GM18508 (cell line): Measurements from ENCODE around the gene WASL.

Experiments used
- ATAC-seq: cut with Tn5 transposase; IDR thresholded peaks from one replicate; pipeline ENCODE4 v1.9.1; 2021; ENCODE audit warnings: moderate number of reproducible peaks; ENCODE audit not compliant: insufficient read depth, unreplicated experiment

WASL gene

GRCh38 chr7:123665157-123665556 lies 83.6 kb downstream of the WASL start:
- ATAC-seq, result no peak

DNA sequence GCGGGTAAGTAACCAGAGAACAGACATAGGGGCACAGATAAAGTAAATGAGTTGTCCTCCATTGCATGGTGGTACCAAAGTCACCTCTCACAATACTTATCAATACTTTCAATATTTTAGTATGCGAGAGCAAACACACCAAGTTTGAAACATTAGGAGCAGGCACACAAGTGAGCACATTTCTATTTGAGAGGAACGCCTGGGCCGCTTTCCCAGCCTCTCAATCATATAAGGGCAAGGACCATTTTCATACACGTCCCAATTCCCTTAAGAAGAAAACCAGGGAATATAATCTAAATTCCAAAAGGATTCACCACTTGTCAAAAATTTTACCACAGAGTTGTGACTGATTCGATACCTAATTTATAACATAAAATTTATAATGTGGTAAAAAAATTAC lies 85.6 kb downstream of the WASL start:
- ATAC-seq, result no peak

- ATAC-seq, result no peak
Measured at GRCh38 chr7:123662755-123663154, 86.0 kb downstream of the WASL start.

DNA sequence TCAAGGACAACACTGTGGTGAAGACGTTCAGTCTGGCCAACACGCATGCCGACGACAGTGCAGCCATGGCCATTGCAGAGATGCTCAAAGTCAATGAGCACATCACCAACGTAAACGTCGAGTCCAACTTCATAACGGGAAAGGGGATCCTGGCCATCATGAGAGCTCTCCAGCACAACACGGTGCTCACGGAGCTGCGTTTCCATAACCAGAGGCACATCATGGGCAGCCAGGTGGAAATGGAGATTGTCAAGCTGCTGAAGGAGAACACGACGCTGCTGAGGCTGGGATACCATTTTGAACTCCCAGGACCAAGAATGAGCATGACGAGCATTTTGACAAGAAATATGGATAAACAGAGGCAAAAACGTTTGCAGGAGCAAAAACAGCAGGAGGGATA lies 86.5 kb downstream of the WASL start:
- no peak for ATAC-seq

- ATAC-seq, result no peak
Measured at GRCh38 chr7:123661765-123662164, 87.0 kb downstream of the WASL start.

GRCh38 chr7:123660514-123661354 lies 88.1 kb downstream of the WASL start:
- no peak for ATAC-seq

- ATAC-seq, result no peak
Measured at GRCh38 chr7:123658023-123658422, 90.8 kb downstream of the WASL start.

- no peak for ATAC-seq
Measured at GRCh38 chr7:123657304-123657685, 91.5 kb downstream of the WASL start.

GRCh38 chr7:123656544-123657303 lies 92.1 kb downstream of the WASL start:
- ATAC-seq, result no peak

GRCh38 chr7:123655614-123656013 lies 93.2 kb downstream of the WASL start, which contains the start of gene LMOD2:
TSS of gene LMOD2 (plus strand) at chr7:123655866. CDS start at chr7:123655964, 98 bp downstream.
- no peak for ATAC-seq

GRCh38 chr7:123653162-123653561 lies 95.6 kb downstream of the WASL start:
- no peak for ATAC-seq

DNA sequence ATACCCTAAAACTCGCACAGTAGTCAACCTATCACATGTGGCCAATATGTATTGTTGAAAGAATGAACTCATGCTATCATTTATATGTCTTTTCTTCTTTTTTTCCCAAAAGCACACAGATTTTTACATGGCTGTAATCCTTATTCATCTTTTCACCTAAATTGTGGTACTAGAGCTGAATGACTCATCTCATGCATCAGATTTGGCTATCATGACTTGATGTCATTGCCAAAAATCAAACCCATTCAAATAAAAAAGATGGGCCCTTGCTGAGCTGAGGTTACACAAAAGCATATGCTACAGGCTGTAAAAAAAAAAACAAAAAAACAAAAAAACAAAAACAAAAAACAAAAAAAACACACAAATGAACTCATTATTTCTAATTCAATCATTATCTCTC lies 96.4 kb downstream of the WASL start:
- no peak for ATAC-seq

- ATAC-seq, result no peak
Measured at GRCh38 chr7:123650595-123650994, 98.2 kb downstream of the WASL start.

DNA sequence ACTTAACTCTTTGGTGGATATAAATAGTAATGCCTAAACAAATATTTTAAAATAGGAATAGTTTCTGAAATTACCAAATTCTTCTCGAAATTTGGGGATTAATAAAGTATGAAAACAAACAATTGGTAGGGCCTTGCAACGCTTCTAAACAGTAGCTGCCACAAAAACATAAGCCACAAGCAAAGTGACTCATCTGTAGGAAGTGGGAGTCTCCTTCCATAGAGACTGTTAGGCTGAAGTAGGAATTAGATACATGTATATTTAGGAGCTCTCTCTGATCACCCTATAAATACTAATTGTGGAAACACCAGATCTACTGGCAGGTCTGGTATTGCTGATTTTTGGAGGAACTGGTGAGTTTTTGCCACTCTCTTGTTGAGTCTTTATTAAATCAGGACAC lies 98.8 kb downstream of the WASL start:
- ATAC-seq, result no peak

- no peak for ATAC-seq
Measured at GRCh38 chr7:123647106-123647730, 101.6 kb downstream of the WASL start.

DNA sequence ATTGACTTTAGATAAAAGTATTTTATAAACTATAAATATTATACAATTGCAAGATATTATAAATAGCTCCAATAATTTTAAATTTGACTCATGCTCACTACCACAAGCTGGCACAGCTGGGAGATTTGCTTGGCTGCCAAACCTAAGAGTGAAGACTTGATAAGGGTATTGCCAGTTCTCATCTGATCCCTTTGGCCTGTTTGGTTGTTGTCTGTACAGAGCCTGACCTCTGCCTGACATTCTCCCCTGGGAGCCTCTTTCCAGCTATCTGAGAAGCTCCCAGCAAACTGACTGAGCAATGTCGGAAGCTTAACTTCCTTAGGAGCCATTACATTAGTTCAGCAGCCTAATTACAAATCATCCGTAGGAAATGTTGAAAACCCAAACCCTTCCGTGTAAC lies 103.3 kb downstream of the WASL start:
- no peak for ATAC-seq

DNA sequence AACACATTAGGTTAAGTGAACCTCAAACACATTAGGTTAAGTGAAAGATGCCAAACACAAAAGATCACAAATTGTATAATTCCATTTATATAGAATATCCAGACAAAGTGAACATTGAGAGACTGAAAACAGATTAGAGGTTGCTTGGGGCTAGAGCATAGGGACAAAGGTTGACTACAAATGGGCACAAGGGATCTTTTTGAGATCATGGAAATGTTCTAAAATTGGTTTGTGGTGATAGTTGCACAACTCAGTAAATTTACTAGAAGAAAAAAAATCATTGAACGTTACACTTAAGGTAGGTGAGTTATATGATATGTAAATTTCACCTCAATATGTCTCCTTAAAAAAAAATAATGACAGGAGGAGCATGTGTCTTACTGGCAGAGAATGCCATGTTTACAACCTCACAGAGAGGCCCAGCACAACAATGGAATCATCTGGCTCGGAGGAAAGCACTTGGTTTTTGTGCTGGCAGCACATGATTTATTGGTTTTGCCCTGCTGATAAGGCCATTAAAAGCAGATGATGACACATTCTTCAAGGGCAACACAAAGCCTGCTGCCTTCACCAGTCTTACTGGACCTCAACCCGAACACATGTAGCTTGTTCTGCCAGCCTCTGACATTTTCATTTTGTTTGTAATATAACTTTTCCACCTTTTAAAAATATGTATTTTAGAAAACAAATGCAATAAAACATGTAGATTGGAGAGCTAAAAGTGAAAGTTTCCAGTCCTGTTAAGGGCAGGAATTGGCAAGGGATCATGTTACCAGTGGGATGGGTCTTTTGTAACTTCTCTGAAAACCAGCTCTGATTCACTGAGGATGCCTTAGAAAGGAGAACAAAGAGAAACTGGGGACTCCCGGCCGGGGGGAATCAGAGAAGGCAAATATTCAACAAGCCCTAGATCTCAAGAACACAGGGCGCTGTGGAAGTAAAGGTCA lies 105.0 kb downstream of the WASL start:
- ATAC-seq, result no peak

DNA sequence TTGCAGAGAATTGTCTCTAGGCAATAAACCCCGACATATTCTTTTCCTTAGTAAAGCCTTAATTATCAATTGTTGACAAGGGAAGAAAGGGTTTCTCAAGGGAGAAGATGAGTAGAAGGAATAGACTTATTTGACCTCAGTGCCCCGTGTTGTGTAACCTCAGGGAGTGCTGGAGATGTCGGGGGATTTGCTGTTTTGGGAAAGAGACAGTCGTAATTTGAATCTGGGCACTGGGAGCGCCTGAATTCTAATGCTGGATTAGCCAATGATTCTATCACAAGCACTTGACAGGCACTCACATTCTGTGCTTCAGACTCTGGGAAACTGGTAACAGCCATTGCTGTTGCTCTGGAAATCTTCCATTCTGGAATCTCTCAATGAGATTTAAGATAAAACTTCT lies 106.9 kb downstream of the WASL start:
- no peak for ATAC-seq

GRCh38 chr7:123640583-123640982 lies 108.2 kb downstream of the WASL start:
- ATAC-seq, result no peak

DNA sequence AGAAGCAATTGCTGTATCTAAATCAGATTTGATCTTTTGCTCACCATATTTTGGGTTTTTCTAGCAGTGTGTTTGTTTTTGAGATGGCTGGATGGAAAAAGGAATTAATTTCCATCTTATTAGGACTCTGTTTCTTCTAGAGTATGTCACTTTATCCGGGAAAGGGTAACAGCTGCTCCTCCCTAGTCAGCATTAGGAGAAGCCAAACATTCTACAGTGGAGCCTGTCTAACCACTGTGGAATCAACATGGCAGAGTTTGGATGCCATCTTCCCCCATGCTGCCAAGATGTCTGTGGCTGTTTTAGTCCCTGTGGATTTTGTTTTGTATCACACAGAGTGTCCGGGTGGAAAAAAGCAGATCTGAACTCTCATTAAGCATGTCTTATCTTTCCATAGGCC lies 109.2 kb downstream of the WASL start:
- no peak for ATAC-seq
